HG02642 (cell line): ENCODE data around the gene ARMC3.
"Not testable (repeated sequence)": the region's sequence is repeated elsewhere in the genome, so short reads cannot be mapped to it uniquely, and the experiment has no call there.

Experiments
- ATAC-seq: cut with Tn5 transposase; IDR thresholded peaks from one replicate; pipeline ENCODE4 v1.9.1; 2021; ENCODE audit warnings: mild to moderate bottlenecking; ENCODE audit not compliant: unreplicated experiment, poor library complexity

Gene ARMC3

GRCh38 chr10:23037152-23037551, 109.3 kb downstream of the ARMC3 start:
- ATAC-seq, result no peak

- ATAC-seq, result no peak
Observed at GRCh38 chr10:23037561-23037960, 109.7 kb downstream of the ARMC3 start.

- no peak for ATAC-seq
Observed at GRCh38 chr10:23038172-23038571, 110.3 kb downstream of the ARMC3 start.

- ATAC-seq, result no peak
Observed at GRCh38 chr10:23040002-23040401, 112.1 kb downstream of the ARMC3 start.

GRCh38 chr10:23046027-23046426, 118.2 kb downstream of the ARMC3 start:
- ATAC-seq, result no peak

GRCh38 chr10:23047201-23048050, 119.6 kb downstream of the ARMC3 start:
- ATAC-seq, result no peak

GRCh38 chr10:23048191-23048590, 120.3 kb downstream of the ARMC3 start:
- ATAC-seq, result no peak

GRCh38 chr10:23051278-23051677, 123.4 kb downstream of the ARMC3 start:
- ATAC-seq, result no peak

GRCh38 chr10:23051855-23052331, 124.0 kb downstream of the ARMC3 start:
- no peak for ATAC-seq

- ATAC-seq, result no peak
Observed at GRCh38 chr10:23053036-23053435, 125.2 kb downstream of the ARMC3 start.

- no peak for ATAC-seq
Observed at GRCh38 chr10:23055424-23056185, 127.8 kb downstream of the ARMC3 start.

- ATAC-seq, result no peak
Observed at GRCh38 chr10:23056186-23056579, 128.3 kb downstream of the ARMC3 start.

GRCh38 chr10:23058366-23058765, 130.5 kb downstream of the ARMC3 start:
- no peak for ATAC-seq

GRCh38 chr10:23060918-23061317, 133.1 kb downstream of the ARMC3 start:
- no peak for ATAC-seq

GRCh38 chr10:23063045-23063972, 135.5 kb downstream of the ARMC3 start:
- ATAC-seq, result no peak

- no peak for ATAC-seq
Observed at GRCh38 chr10:23063973-23064812, 136.3 kb downstream of the ARMC3 start.

GRCh38 chr10:23064813-23065114, 136.9 kb downstream of the ARMC3 start:
- ATAC-seq, result not testable (repeated sequence)

- ATAC-seq, result no peak
Observed at GRCh38 chr10:23065181-23065948, 137.5 kb downstream of the ARMC3 start.

GRCh38 chr10:23067337-23067736, 139.5 kb downstream of the ARMC3 start:
- ATAC-seq, result no peak
